Endometrial microvascular endothelial cells (primary cell): ENCODE results near the gene PARN. TPM values are rescaled to one million over a fixed set of nuclear protein-coding genes. Genes with fewer than 3 reads are reported as not detected.

Experiments
- in situ Hi-C: cut with HindIII; loops from 2 replicates; pipeline ENCODE4 v1.10.0; 2017; ENCODE audit warnings: low sequenced_read_pairs, low pct_unique_long_range_greater_than_20kb; ENCODE audit errors: inconsistent ontology term
- total RNA-seq: library from RNA; depleted of rRNA; stranded (reverse); fragments of >200 nt; gene quantifications from one replicate; pipeline ENCODE4 v1.2.3, GENCODE V29; 2015; ENCODE audit errors: inconsistent ontology term

PARN gene
- total RNA-seq, 1 donor from 2014 or later, result 38.8 TPM

GRCh38 chr16:14491861-14492529 is 138.1 kb downstream of the PARN start:
- in situ Hi-C loops, result no loop called here

GRCh38 chr16:14490235-14490634 is 139.8 kb downstream of the PARN start:
- in situ Hi-C loops, result no loop called here

- in situ Hi-C loops, result no loop called here
These were observed 140.6 kb downstream of the PARN start for GRCh38 chr16:14489460-14489859.

- in situ Hi-C loops, result no loop called here
These were observed 142.5 kb downstream of the PARN start for GRCh38 chr16:14487579-14487978.

- in situ Hi-C loops, result no loop called here
These were observed 143.3 kb downstream of the PARN start for GRCh38 chr16:14486520-14487303.

GRCh38 chr16:14485811-14486519 is 144.1 kb downstream of the PARN start:
- in situ Hi-C loops, result no loop called here

GRCh38 chr16:14485121-14485551 is 144.9 kb downstream of the PARN start:
- in situ Hi-C loops, result no loop called here

- in situ Hi-C loops, result no loop called here
These were observed 146.2 kb downstream of the PARN start for GRCh38 chr16:14483819-14484385.

GRCh38 chr16:14476183-14476582 is 153.9 kb downstream of the PARN start:
- in situ Hi-C loops, result no loop called here

GRCh38 chr16:14475370-14476139 is 154.5 kb downstream of the PARN start:
- in situ Hi-C loops, result no loop called here

- in situ Hi-C loops, result no loop called here
These were observed 156.6 kb downstream of the PARN start for GRCh38 chr16:14473488-14473887.

GRCh38 chr16:14472357-14472756 is 157.7 kb downstream of the PARN start:
- in situ Hi-C loops, result no loop called here

- in situ Hi-C loops, result no loop called here
These were observed 159.3 kb downstream of the PARN start for GRCh38 chr16:14470788-14471187.

- in situ Hi-C loops, result no loop called here
These were observed 164.3 kb downstream of the PARN start for GRCh38 chr16:14465799-14466198.

- in situ Hi-C loops, result no loop called here
These were observed 165.3 kb downstream of the PARN start for GRCh38 chr16:14464796-14465195.

GRCh38 chr16:14464192-14464591 is 165.9 kb downstream of the PARN start:
- in situ Hi-C loops, result no loop called here

GRCh38 chr16:14462811-14463210 is 167.2 kb downstream of the PARN start:
- in situ Hi-C loops, result no loop called here

- in situ Hi-C loops, result no loop called here
These were observed 169.3 kb downstream of the PARN start for GRCh38 chr16:14460726-14461125.

GRCh38 chr16:14458576-14458975 is 171.5 kb downstream of the PARN start:
- in situ Hi-C loops, result no loop called here
